ENCODE results near the gene C17orf58.
"Not testable (repeated sequence)": the region's sequence is repeated elsewhere in the genome, so short reads cannot be mapped to it uniquely, and the experiment has no call there.

The C17orf58 gene

GRCh38 chr17:67996301-67997171, at the start of gene C17orf58:
TSS of gene C17orf58 (minus strand) at chr17:67996469. CDS start at chr17:67996198, 271 bp downstream.
- DNase-seq (ENCODE audit: low spot score), result not testable (repeated sequence)

- DNase-seq (ENCODE audit: low spot score), result no peak
Observed at GRCh38 chr17:68036304-68037147, 40.3 kb upstream of the C17orf58 start.

- DNase-seq (ENCODE audit: low spot score), result peak; percentile 97
Observed at GRCh38 chr17:68035523-68036303, 39.4 kb upstream of the C17orf58 start, which contains the start of gene KPNA2. TSS of gene KPNA2 (plus strand) at chr17:68035735. CDS start at chr17:68037133, 1,398 bp downstream.

- peak; percentile 93 for DNase-seq (ENCODE audit: low spot score)
Observed at GRCh38 chr17:68035131-68035522, 38.9 kb upstream of the C17orf58 start.

- no peak for DNase-seq (ENCODE audit: low spot score)
Observed at GRCh38 chr17:68034452-68034776, 38.1 kb upstream of the C17orf58 start.

GRCh38 chr17:68033636-68034451, 37.6 kb upstream of the C17orf58 start:
- peak; percentile 9 for DNase-seq (ENCODE audit: low spot score)

GRCh38 chr17:68029512-68030215, 33.4 kb upstream of the C17orf58 start:
- no peak for DNase-seq (ENCODE audit: low spot score)

GRCh38 chr17:68022547-68022946, 26.3 kb upstream of the C17orf58 start:
- DNase-seq (ENCODE audit: low spot score), result not testable (repeated sequence)

- no peak for DNase-seq (ENCODE audit: low spot score)
Observed at GRCh38 chr17:68021963-68022362, 25.7 kb upstream of the C17orf58 start.

- not testable (repeated sequence) for DNase-seq (ENCODE audit: low spot score)
Observed at GRCh38 chr17:68020791-68021190, 24.5 kb upstream of the C17orf58 start.

- no peak for DNase-seq (ENCODE audit: low spot score)
Observed at GRCh38 chr17:68020409-68020756, 24.1 kb upstream of the C17orf58 start.

- peak; percentile 93 for DNase-seq (ENCODE audit: low spot score)
Observed at GRCh38 chr17:68019675-68020408, 23.6 kb upstream of the C17orf58 start.

GRCh38 chr17:68019336-68019674, 23.0 kb upstream of the C17orf58 start:
- DNase-seq (ENCODE audit: low spot score), result no peak

GRCh38 chr17:68018493-68018892, 22.2 kb upstream of the C17orf58 start:
- DNase-seq (ENCODE audit: low spot score), result not testable (repeated sequence)

GRCh38 chr17:68016838-68017237, 20.6 kb upstream of the C17orf58 start:
- DNase-seq (ENCODE audit: low spot score), result no peak

- no peak for DNase-seq (ENCODE audit: low spot score)
Observed at GRCh38 chr17:68015081-68015723, 18.9 kb upstream of the C17orf58 start.

- no peak for DNase-seq (ENCODE audit: low spot score)
Observed at GRCh38 chr17:68013385-68013784, 17.1 kb upstream of the C17orf58 start.

GRCh38 chr17:68011199-68011665, 15.0 kb upstream of the C17orf58 start:
- DNase-seq (ENCODE audit: low spot score), result peak; percentile 48

- no peak for DNase-seq (ENCODE audit: low spot score)
Observed at GRCh38 chr17:68006797-68007196, 10.5 kb upstream of the C17orf58 start.
